RWPE2 (cell line): ENCODE data around the gene VPS35.
"Not testable (repeated sequence)": the region's sequence is repeated elsewhere in the genome, so short reads cannot be mapped to it uniquely, and the experiment has no call there.

ENCODE experiments used
- ATAC-seq: fragments of 200-7000 bp; cut with Tn5 transposase; 3 replicates; pipeline ENCODE4 v1.9.1; 2021; ENCODE audit warnings: low read depth
- DNase-seq: peaks from one replicate; pipeline ENCODE4 v3.0.0-alpha.2; 2020; ENCODE audit warnings: low spot score
- H3K27ac ChIP-seq: fragments of 450-650 bp; 2 replicates; pipeline ENCODE4 v1.5.1; 2017; ENCODE audit warnings: mild to moderate bottlenecking; ENCODE audit not compliant: poor library complexity, severe bottlenecking
- H3K27me3 ChIP-seq: fragments of 250-450 bp; sonication (Bioruptor Pico); 2 replicates; pipeline ENCODE4 v1.5.1; 2021; ENCODE audit warnings: mild to moderate bottlenecking, moderate library complexity; ENCODE audit not compliant: insufficient read depth, poor library complexity, severe bottlenecking
- H3K36me3 ChIP-seq: fragments of 250-450 bp; sonication (Bioruptor Pico); 2 replicates; pipeline ENCODE4 v1.5.1; 2020; ENCODE audit warnings: low read depth, mild to moderate bottlenecking, moderate library complexity
- H3K4me1 ChIP-seq: fragments of 250-450 bp; sonication (Bioruptor Pico); 2 replicates; pipeline ENCODE4 v1.5.1; 2021; ENCODE audit warnings: mild to moderate bottlenecking, moderate library complexity; ENCODE audit not compliant: insufficient read depth, poor library complexity, severe bottlenecking
- H3K4me3 ChIP-seq: fragments of 250-450 bp; sonication (Bioruptor Pico); 2 replicates; pipeline ENCODE4 v1.5.1; 2021; ENCODE audit warnings: mild to moderate bottlenecking, moderate library complexity; ENCODE audit not compliant: severe bottlenecking
- H3K9me3 ChIP-seq: fragments of 250-450 bp; sonication (Bioruptor Pico); 2 replicates; pipeline ENCODE4 v1.5.1; 2021; ENCODE audit warnings: mild to moderate bottlenecking, moderate library complexity; ENCODE audit not compliant: severe bottlenecking
- TF ChIP-seq, protein P1 (sequence below): fragments of 450-650 bp; IDR thresholded peaks from one replicate; pipeline ENCODE4 v1.5.1; 2017; ENCODE audit warnings: mild to moderate bottlenecking, moderate library complexity; ENCODE audit not compliant: poor library complexity, severe bottlenecking

Gene VPS35

DNA sequence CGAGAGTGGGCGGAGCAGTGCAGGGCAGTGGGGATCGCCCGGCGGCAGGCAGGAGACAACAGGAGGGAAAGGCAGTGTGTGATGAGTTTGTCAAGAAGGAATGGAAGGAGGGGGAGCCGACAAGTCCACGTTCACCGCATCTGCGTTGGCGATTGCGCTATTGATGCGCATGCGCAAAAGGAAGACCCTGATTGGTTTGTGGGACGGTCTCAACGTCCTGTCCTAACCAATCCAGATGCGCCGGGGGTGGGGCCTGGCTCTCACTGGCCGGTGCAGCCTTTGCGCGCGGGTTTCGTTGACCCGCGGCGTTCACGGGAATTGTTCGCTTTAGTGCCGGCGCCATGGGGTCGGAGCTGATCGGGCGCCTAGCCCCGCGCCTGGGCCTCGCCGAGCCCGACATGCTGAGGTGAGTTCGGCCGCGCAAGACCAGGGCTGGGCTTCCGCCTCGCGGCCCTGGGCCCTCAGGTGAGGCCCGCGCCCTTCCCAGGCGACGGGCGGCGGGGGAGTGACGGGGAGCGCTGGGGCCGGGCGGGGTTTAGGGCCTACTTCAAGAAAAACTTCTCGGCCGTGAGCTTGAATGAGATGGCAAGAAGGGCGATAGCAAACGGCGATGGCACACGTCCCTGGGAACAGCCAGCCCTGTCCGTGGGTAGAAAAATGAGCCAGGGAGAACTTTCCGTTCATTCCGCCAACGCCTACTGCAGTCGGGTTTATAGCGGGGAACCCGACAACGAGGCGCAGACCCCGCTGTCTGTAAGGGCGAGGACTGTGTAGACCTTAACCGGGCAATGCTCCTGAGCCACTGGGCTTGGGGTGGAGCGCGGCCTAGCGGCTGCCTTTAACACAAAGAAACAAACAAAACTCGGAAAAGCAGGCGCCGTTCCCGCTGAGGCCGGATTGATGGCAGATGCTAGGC lies 645 bp upstream of the VPS35 start, which contains the start of gene ORC6:
Gene ORC6 (plus strand): TSS at position 295 of the 916 bp plus-strand sequence. CDS start 47 bp downstream, at position 342.
- ATAC-seq (peak; percentile 81), DNase-seq (peak; percentile 99)
- Histone ChIP-seq H3K27ac (peak within 1 kb of the TSS; percentile 83), H3K27me3 (no peaks in the 10 kb centered on the region), H3K4me1 (peaks cover 28% of the 10 kb centered on the region), H3K4me3 (peak within 1 kb of the TSS; percentile 60), H3K36me3 (peaks cover 42% of the 10 kb centered on the region), H3K9me3 (no peaks in the 10 kb centered on the region)
- TF ChIP-seq, protein P1, sequence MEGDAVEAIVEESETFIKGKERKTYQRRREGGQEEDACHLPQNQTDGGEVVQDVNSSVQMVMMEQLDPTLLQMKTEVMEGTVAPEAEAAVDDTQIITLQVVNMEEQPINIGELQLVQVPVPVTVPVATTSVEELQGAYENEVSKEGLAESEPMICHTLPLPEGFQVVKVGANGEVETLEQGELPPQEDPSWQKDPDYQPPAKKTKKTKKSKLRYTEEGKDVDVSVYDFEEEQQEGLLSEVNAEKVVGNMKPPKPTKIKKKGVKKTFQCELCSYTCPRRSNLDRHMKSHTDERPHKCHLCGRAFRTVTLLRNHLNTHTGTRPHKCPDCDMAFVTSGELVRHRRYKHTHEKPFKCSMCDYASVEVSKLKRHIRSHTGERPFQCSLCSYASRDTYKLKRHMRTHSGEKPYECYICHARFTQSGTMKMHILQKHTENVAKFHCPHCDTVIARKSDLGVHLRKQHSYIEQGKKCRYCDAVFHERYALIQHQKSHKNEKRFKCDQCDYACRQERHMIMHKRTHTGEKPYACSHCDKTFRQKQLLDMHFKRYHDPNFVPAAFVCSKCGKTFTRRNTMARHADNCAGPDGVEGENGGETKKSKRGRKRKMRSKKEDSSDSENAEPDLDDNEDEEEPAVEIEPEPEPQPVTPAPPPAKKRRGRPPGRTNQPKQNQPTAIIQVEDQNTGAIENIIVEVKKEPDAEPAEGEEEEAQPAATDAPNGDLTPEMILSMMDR = peak; percentile 60

DNA sequence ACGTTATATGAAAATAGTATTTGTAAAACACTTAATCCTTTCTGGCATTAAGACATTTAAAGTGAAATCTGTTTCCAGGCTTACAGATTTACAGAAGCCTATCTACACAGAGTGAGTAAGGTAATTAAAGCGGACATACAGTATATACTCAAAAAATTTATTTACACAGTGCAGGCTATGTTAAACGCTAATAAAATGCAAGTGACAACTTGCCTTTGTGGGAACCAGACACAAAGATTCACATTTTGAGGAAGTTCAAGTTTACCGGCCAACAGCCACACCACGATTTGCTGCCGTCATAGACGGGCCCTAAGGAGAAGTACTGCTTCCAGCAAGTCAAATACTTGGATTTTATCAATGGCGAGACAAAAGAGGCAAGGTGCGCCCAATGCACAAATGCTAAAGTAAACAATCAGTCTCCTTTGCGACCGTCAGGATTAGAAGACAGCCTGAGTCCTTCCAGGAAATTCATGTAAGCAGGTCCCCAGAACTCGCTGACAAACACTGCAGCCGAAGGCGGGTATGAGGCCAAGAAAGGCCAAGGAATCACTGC lies 801 bp downstream of the VPS35 start:
- Histone ChIP-seq H3K36me3 (peaks cover 38% of the 10 kb centered on the region), H3K27ac (peak overlapping the region; percentile 83), H3K9me3 (no peaks in the 10 kb centered on the region), H3K27me3 (no peaks in the 10 kb centered on the region), H3K4me3 (peak overlapping the region; percentile 60), H3K4me1 (peaks cover 28% of the 10 kb centered on the region)
- ATAC-seq (peak; percentile 0; the same call in 2 of the 3 replicates), DNase-seq (no peak)
- TF ChIP-seq, protein P1 = no peak

DNA sequence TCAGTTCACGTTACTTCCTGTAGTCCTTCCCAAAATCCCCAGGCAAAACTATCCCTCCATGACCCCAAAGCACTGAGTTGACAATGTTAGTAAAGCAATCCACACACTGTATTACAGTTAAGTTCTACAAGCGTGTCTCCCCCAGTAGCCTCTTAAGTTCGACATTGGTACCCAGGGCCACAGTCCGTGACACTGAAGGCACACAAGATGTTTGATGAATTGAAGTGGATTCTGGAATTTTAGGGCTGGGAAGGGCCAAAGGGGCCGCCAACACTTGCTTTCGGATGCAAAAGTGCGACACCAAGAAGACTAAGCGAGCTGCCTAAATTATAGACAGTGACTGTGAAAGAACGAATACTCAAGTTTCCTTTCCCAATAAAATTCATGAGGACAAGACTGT lies 1.5 kb downstream of the VPS35 start:
- DNase-seq = no peak
- peaks cover 28% of the 10 kb centered on the region for H3K4me1 ChIP-seq

DNA sequence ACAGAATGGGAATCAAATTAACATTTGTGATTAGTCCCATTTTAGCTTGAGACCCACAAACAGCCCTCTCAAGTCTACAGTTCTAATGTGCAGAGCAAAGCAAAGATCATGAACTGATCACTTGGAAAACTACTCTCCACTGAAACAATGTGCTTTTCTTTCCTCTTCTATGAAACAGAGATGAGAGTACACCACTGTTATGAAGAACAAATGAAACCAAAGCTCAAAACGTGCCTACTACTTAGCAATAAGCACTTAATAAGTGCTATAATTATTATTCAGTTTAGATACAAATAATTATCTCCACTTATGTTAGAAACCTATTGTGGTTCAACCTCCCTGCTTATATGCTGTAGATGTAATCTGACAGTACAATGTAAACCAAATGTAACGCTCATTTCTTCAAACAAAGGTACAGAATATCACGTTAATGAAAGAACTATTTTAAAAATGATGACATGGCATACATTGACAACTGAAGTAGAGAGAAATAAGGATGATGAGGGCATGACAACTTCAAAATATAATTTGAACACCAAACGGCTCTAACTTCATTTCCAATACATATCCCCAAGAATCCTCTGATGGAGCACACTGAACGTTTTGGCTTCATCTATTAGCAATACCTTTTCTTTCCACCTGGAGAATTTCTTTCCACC lies 2.0 kb downstream of the VPS35 start:
- no peak for DNase-seq
- no peak for ATAC-seq
- H3K27ac ChIP-seq = peak overlapping the region; percentile 83
- no peaks in the 10 kb centered on the region for H3K9me3 ChIP-seq
- H3K36me3 ChIP-seq = peaks cover 38% of the 10 kb centered on the region
- H3K27me3 ChIP-seq = no peaks in the 10 kb centered on the region
- H3K4me1 ChIP-seq = peaks cover 28% of the 10 kb centered on the region
- peak overlapping the region; percentile 60 for H3K4me3 ChIP-seq
- TF ChIP-seq, protein P1 = no peak

More for the DNA sequence above, 1.5 kb downstream of the VPS35 start:
- peak overlapping the region; percentile 60 for H3K4me3 ChIP-seq
- TF ChIP-seq, protein P1 = no peak
- peaks cover 38% of the 10 kb centered on the region for H3K36me3 ChIP-seq
- H3K27me3 ChIP-seq = no peaks in the 10 kb centered on the region
- H3K9me3 ChIP-seq = no peaks in the 10 kb centered on the region
- ATAC-seq = no peak
- peak overlapping the region; percentile 83 for H3K27ac ChIP-seq

DNA sequence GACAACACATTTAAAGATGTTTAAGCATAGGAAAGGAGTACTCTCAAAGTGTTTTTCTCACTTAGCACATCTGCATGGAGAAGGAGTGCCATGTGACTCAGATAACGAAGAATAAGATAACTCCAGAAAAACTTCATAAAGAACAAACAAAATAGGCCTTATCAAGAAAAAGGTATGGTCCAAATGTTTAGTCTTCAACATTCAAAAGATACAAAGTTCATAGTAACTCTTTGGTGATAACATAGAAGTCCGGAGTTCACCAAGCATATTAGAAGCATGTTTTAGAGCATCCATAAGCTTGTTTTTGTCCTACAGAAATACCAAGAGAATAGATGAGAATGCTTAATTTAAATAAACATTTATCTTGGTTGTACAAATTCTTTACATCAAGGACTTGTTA lies 7.1 kb downstream of the VPS35 start:
- peaks cover 11% of the 10 kb centered on the region for H3K4me1 ChIP-seq
- not testable (repeated sequence) for ATAC-seq, DNase-seq, H3K4me3 ChIP-seq, H3K27me3 ChIP-seq, H3K27ac ChIP-seq, H3K9me3 ChIP-seq
- peaks cover 73% of the 10 kb centered on the region for H3K36me3 ChIP-seq

DNA sequence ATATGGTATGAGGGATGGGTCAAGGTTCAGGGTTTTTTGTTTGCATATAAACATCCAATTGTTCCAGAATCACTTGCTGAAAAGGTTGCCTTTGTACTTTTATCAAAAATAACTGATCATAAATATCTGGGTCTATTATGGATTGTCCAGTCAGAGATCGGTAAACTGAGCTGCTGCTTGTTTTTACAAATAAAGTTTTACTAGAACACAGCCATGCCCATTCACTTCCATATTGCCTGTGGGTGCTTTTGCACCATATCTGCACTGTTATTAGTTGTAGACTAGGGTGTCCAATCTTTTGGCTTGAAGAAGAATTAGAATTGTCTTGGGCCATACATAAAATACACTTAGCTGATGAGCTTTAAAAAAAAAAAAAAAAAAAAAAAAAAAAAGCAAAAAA lies 11.0 kb downstream of the VPS35 start:
- peaks cover 96% of the 10 kb centered on the region for H3K36me3 ChIP-seq
- not testable (repeated sequence) for H3K27me3 ChIP-seq, H3K27ac ChIP-seq, ATAC-seq, H3K4me3 ChIP-seq, DNase-seq, H3K4me1 ChIP-seq, H3K9me3 ChIP-seq
